NCI-H1048 (cell line): ENCODE measurements around the gene RGS6.
A peak's percentile ranks its signal among the peaks of the same experiment; 100 is the strongest.

ENCODE experiments used
- DNase-seq: peaks from one replicate; lab custom pipeline; 2025; lab: John Stamatoyannopoulos, UW

The RGS6 gene

GRCh38 chr14:72081137-72081536 is 148.9 kb downstream of the RGS6 start:
- DNase-seq: no peak

GRCh38 chr14:72084935-72085334 is 152.7 kb downstream of the RGS6 start:
- no peak for DNase-seq

- no peak for DNase-seq
These were observed 157.4 kb downstream of the RGS6 start for GRCh38 chr14:72089625-72090024.

GRCh38 chr14:72094844-72095582 is 162.8 kb downstream of the RGS6 start:
- DNase-seq: no peak

- DNase-seq: no peak
These were observed 165.0 kb downstream of the RGS6 start for GRCh38 chr14:72097173-72097783.

- DNase-seq: no peak
These were observed 166.0 kb downstream of the RGS6 start for GRCh38 chr14:72098210-72098609.

GRCh38 chr14:72099566-72099965 is 167.3 kb downstream of the RGS6 start:
- no peak for DNase-seq

GRCh38 chr14:72104011-72104613 is 171.9 kb downstream of the RGS6 start:
- DNase-seq: peak; percentile 13

- no peak for DNase-seq
These were observed 179.7 kb downstream of the RGS6 start for GRCh38 chr14:72111911-72112310.

GRCh38 chr14:72118841-72119240 is 186.6 kb downstream of the RGS6 start:
- DNase-seq: no peak

- no peak for DNase-seq
These were observed 188.1 kb downstream of the RGS6 start for GRCh38 chr14:72120315-72120714.

- DNase-seq: no peak
These were observed 191.5 kb downstream of the RGS6 start for GRCh38 chr14:72123755-72124154.

GRCh38 chr14:72124171-72124570 is 191.9 kb downstream of the RGS6 start:
- no peak for DNase-seq

GRCh38 chr14:72126091-72126490 is 193.9 kb downstream of the RGS6 start:
- no peak for DNase-seq

GRCh38 chr14:72126561-72126960 is 194.3 kb downstream of the RGS6 start:
- no peak for DNase-seq

- no peak for DNase-seq
These were observed 196.4 kb downstream of the RGS6 start for GRCh38 chr14:72128629-72129028.

GRCh38 chr14:72129291-72129690 is 197.1 kb downstream of the RGS6 start:
- no peak for DNase-seq

GRCh38 chr14:72141084-72141483 is 208.9 kb downstream of the RGS6 start:
- DNase-seq: no peak

- no peak for DNase-seq
These were observed 210.1 kb downstream of the RGS6 start for GRCh38 chr14:72142328-72142727.

GRCh38 chr14:72146241-72146640 is 214.0 kb downstream of the RGS6 start:
- DNase-seq: no peak

- DNase-seq: no peak
These were observed 222.6 kb downstream of the RGS6 start for GRCh38 chr14:72154645-72155378.

- no peak for DNase-seq
These were observed 223.3 kb downstream of the RGS6 start for GRCh38 chr14:72155379-72155993.
